ENCODE results near the gene BCAT1.
"Not testable (repeated sequence)": the region's sequence is repeated elsewhere in the genome, so short reads cannot be mapped to it uniquely, and the experiment has no call there.

Gene BCAT1

DNA sequence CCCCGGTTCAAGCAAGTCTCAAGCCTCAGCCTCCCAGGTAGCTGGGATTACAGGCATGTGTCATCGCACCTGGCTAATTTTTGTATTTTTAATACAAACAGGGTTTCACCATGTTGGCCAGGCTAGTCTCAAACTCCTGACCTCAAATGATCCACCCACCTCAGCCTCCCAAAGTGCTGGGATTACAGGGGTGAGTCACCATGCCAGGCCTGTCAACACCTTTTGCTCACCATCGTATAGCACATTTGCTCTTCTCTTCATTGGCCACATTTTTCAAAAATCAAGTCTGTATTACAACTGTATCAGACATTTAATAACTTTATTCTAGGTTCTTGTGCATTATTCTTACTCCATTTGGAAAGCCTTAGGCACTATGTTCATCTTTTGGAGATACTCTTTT is 50.3 kb downstream of the BCAT1 start:
- DNase-seq, result no peak

DNA sequence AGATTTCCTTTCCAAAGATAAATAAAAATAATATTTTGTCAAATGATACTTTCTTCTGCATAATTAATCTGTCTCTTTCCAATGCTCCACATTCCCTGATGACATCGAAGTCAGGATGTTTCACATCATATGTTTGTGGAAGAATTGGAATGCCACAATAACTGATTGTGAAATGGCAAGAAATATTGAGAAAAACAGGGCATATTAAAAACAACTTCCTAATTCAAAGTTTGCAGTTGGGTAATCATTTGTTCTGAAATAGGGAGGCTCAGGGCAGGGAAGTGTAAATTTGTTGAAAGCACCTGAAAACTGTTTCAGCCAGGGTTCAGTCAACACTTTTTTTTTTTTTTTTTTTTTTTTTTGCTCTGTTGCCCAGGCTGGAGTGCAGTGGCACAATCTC is 50.7 kb downstream of the BCAT1 start:
- DNase-seq, result no peak

GRCh38 chr12:24896171-24896570 is 52.7 kb downstream of the BCAT1 start:
- no peak for DNase-seq

DNA sequence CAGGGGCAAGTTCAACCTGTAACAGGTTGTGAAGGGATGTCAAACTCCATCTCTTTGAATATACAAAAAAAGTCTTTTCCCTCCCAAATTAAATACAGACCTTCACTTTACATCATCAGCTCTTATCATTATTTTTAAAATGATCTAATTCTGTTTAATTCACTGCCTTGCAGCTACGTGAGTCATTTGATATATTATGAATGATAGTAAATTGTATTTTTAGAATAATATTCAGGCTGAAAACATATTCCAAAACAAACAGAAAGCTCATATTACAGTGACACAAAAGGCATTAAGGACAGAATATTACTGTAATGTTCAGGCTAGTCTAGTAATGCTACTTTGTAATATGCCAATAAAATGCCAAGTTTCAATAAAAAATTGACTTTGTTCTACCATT is 53.3 kb downstream of the BCAT1 start:
- DNase-seq, result no peak

GRCh38 chr12:24894879-24895278 is 54.0 kb downstream of the BCAT1 start:
- no peak for DNase-seq

DNA sequence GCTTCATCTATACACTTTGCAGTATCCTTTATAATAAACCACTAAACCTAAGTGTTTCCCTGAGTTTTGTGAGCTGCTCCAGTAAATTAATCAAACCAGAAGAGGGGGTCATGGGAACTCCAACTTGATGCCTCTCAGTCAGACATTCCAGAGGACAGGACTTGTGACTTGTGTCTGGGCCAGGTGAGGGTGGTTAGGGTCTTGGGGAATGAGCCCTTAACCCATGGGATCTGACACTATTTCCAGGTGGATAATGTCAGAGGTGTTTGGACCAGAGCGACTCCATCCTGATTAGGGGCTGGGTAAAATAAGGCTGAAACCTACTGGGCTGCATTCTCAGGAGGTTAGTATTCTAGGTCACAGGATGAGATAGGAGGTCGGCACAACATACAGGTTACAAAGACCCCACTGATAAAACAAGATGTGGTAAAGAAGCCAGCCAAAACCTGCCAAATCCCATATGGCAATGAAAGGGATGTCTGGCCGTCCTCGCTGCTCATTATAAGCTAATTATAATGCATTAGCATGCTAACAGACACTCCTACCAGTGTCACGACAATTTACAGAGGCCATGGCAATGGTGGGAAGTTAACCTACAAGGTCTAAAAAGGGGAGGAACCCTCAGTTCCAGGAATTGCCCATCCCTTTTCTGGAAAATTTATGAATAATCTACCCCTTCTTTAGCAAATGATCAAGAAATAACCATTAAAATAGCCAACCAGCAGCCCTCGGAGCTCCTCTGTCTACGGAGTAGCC is 58.7 kb downstream of the BCAT1 start:
- DNase-seq, result no peak

DNA sequence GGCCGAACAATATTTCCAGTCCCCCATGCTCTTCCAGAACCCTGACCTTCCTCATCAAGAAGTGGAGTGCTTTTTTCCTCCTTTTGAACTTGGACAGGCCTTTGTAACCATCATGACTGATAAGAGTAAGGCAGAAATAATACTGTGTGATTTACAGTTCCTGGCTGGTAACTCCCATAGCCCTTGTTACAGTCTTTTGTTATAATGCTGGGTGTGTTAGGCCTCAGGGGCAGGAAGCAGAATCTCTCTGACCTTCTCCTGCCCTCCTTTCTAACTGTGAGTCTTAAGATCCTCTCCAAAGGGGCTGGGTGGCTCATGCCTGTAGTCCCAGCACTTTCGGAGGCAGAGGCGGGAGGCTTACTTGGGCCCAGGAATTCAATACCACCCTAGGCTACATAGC is 59.5 kb downstream of the BCAT1 start:
- DNase-seq, result no peak

- no peak for DNase-seq
Measured at GRCh38 chr12:24888813-24889212, 60.1 kb downstream of the BCAT1 start.

DNA sequence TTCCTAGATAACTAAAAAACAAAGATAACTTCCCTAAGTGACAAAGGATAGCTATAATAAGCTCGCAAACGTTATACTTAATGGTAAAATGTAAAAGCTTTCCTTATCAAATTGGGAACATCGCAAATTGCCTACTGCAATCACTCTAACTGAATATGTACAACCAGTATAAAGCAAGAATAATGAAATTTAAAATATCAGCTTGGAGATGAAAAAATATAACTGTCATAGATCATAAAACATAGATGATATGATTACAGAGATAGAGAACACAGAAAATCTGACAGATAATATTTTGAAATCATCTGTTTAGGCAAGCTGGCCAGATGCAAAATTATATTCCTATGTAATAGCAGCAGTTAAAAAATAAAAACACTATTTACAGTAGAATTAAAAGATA is 64.0 kb downstream of the BCAT1 start:
- DNase-seq, result no peak

DNA sequence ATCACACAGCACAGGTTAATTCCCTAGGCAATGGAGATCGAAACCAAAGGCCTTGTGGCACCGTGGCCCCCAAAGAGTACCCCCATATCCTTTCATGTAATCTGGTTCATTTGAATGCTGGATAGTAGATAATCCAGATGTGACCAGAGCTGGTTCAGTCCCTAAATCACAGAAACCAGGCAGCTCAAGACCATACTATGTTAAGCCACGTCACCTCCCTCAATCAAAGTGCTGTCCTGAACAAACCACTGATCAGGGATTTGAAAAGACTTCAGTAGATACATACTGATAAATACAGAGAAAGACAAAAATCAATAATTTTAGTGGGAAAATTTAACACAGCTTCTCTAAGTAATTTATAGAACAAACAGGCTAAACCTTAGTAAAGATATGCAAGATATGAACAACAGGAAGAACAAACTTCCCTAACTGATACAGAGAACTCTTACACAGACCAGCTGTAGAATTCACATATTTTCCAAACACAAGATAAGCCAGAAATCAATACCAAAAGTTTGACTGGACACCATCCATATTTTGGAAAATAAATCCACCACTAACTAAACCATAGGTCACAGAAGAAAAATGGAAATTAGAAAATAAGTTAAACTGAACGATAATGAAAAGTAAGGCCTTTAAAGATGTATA is 67.1 kb downstream of the BCAT1 start:
- no peak for DNase-seq

- DNase-seq, result no peak
Measured at GRCh38 chr12:24881227-24881626, 67.7 kb downstream of the BCAT1 start.

DNA sequence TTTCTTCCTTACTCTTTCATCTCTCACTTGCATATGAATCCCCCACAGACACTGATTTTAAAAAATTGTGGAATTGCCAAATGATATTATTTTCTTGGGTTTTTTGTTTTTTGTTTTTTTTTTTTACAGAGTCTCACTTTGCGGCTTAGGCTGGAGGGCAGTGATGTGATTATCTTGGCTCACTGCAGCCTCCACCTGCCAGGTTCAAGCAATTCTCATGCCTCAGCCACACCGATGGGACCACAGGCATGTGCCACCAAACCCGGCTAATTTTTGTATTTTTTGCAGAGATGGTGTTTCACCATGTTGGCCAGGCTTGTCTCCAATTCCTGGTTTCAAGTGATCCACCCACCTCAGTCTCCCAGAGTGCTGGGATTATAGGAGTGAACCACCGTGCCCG is 68.2 kb downstream of the BCAT1 start:
- DNase-seq, result no peak

GRCh38 chr12:24879644-24880043 is 69.3 kb downstream of the BCAT1 start:
- no peak for DNase-seq

DNA sequence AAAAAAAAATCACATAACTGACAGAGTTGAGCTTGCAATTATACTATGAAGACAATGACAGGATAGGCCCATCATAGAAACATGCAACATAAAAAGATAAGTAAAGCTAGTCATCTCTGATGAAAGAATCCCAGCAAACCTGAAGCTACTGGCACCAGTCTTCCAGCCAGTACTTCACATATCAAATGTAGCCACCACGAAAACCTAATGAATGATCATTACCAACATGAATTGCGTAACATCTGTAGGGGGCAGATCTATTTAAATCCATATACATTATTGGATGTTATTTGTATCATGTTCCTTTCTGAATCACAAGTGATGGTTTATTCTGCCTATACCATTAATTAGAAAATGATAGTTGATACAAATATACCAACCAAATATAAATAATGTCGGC is 73.9 kb downstream of the BCAT1 start:
- DNase-seq, result no peak

- DNase-seq, result no peak
Measured at GRCh38 chr12:24872211-24872610, 76.7 kb downstream of the BCAT1 start.

- DNase-seq, result not testable (repeated sequence)
Measured at GRCh38 chr12:24866139-24866538, 82.8 kb downstream of the BCAT1 start.

DNA sequence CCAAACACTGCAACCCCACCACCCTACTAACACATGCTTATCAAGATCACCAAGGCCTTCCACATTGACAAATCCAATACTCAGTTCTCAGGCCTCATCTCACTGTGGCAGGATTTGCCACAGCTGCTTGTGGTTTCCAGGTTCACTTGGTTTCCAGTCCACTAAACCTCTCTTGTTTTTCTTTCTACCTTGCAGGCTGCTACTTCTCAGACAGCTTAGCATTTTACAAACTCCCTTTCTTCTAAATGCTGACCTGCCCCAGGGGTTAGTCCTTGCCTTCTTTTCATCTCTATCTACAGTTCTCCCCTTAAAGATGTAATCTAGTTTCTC is 84.1 kb downstream of the BCAT1 start:
- no peak for DNase-seq

DNA sequence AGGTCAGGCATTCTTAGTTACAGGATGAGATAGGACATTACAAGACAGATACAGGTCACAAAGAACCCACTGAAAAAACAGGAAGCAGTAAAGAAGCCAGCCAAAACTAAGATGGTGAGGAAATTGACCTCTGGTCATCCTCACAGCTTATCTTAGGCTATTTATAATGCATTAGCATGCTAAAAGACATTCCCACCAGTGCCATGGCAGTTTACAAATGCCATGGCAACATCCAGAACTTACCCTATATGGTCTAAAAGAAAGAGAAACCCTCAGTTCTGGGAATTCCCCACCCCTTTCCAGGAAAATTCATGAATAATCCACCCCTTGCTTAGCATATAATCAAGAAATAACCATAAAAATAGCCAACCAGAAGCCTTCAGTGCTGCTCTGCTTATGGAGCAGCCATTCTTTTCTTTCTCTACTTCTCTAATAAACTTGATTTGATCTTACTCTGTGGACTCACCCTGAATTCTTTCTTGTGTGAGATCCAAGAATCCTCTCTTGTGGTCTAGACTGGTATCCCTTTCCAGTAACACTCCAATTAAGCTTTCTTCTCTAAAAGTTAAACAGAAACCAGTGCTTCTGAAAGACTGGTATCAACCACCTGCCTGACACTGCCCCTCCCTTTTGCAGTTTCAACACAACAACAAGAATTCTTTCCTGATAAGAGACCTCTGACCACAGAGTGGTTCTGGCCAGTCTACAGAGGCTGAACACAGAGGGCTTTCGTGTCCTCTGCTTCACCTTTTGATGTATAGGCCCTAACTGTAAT is 86.9 kb downstream of the BCAT1 start:
- DNase-seq, result no peak

DNA sequence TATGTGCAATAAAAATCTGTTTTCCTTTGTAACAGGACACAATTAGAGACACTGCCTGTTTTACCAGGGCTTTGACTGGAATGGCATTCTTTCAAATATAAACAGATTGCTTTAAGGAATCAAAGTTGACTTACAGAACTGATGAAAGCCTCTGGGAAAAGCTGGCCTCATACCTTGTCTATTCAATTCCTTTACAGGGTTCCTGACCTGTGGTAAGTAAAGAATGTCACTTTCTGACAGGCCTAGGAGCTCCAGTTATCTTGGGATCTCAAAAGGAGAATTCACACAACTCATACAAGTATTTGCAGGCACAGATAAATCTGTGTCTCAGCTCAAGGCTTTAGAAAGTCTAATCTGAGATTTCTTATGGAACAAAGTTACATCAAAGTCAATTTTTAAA is 88.4 kb downstream of the BCAT1 start:
- no peak for DNase-seq

GRCh38 chr12:24856541-24856940 is 92.4 kb downstream of the BCAT1 start:
- no peak for DNase-seq

GRCh38 chr12:24854908-24855307 is 94.0 kb downstream of the BCAT1 start:
- DNase-seq, result no peak

DNA sequence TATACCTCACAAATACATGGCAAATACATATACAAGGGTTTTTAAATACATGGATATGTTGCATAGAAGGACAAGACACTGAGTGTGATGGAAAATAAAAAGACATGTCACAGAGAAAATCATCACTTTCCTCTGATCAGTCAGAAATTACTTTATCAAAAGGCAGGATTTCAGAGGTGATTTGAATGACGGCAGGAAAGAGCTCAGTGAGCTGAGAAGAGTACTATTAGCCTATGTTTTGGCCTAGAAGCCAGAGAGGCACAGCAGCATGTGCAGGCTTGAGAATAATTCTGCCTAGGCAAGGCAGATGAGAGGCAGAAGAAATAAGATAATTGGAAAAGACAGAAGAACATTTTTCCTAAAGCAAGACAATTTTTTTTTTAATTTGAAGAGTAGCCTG is 94.9 kb downstream of the BCAT1 start:
- DNase-seq, result no peak

DNA sequence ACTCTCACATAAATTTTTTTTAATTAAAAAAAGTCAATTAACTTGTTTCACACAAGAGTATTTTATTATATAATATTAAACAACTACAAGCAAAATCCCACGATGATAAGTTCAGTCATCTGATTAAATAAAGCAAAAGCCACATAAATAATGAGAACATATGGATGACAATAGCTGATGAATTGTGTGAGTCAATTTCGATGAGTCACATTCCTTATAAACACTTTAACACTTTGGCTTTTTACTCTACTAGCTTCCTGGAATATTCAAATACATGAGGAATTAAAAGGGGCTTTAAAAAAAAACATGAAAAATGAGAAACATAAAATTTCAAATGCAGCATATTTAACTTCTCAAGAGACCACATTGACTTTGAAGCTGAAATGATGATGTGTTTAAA is 95.3 kb downstream of the BCAT1 start:
- no peak for DNase-seq

GRCh38 chr12:24853094-24853493 is 95.8 kb downstream of the BCAT1 start:
- no peak for DNase-seq

All from activated CD4-positive, alpha-beta T cell treated with anti-CD3 and anti-CD28 coated beads for 4 hours (primary cell).